HepG2 (cell line): ENCODE data around the gene GPS2. TPM values are rescaled to one million over a fixed set of nuclear protein-coding genes. Genes with fewer than 3 reads are reported as not detected.

Experiments used
- KAT2B ChIP-seq: fragments of 150-350 bp; IDR thresholded peaks from 2 replicates; pipeline ENCODE4 v1.6.1; 2014; ENCODE audit warnings: low read depth, low read length, borderline replicate concordance
- KLF13 ChIP-seq: sonication (generic); formaldehyde crosslinking; IDR thresholded peaks from 2 replicates; pipeline ENCODE4 v1.4.0; 2020; ENCODE audit warnings: mild to moderate bottlenecking, missing genetic modification reagents
- SP140L ChIP-seq: sonication (generic); formaldehyde crosslinking; IDR thresholded peaks from 2 replicates; pipeline ENCODE4 v1.4.0; 2020; ENCODE audit warnings: missing genetic modification reagents, borderline replicate concordance
- STAT5B ChIP-seq: sonication (generic); formaldehyde crosslinking; IDR thresholded peaks from 2 replicates; pipeline ENCODE4 v1.4.0; 2020; ENCODE audit warnings: missing genetic modification reagents
- TGIF2 ChIP-seq: IDR thresholded peaks from 2 replicates; pipeline ENCODE4 v1.6.1; 2016; ENCODE audit warnings: control low read depth, missing compliant biosample characterization
- ZBED4 ChIP-seq: sonication (generic); formaldehyde crosslinking; IDR thresholded peaks from 2 replicates; pipeline ENCODE4 v1.4.0; 2020; ENCODE audit warnings: missing genetic modification reagents, borderline replicate concordance
- ZFAT ChIP-seq: sonication (generic); formaldehyde crosslinking; conservative IDR thresholded peaks from 2 replicates; pipeline ENCODE4 v1.8.1; 2023; ENCODE audit warnings: missing genetic modification reagents, inconsistent platforms
- ZNF354B ChIP-seq: sonication (generic); formaldehyde crosslinking; IDR thresholded peaks from 2 replicates; pipeline ENCODE4 v1.8.0; 2022; ENCODE audit warnings: mild to moderate bottlenecking, missing genetic modification reagents
- ZNF510 ChIP-seq: sonication (generic); formaldehyde crosslinking; IDR thresholded peaks from 2 replicates; pipeline ENCODE4 v1.4.0; 2020; ENCODE audit warnings: low read depth, mild to moderate bottlenecking, missing genetic modification reagents
- ZNF512B ChIP-seq: sonication (generic); formaldehyde crosslinking; IDR thresholded peaks from 2 replicates; pipeline ENCODE4 v1.5.1; 2020; ENCODE audit warnings: missing genetic modification reagents, mild to moderate bottlenecking, borderline replicate concordance
- ZNF589 ChIP-seq: sonication (generic); formaldehyde crosslinking; conservative IDR thresholded peaks from 2 replicates; pipeline ENCODE4 v1.8.0; 2022; ENCODE audit warnings: mild to moderate bottlenecking, moderate library complexity, missing genetic modification reagents
- ZNF607 ChIP-seq: sonication (generic); formaldehyde crosslinking; IDR thresholded peaks from 2 replicates; pipeline ENCODE4 v1.5.1; 2020; ENCODE audit warnings: missing genetic modification reagents, mild to moderate bottlenecking, borderline replicate concordance
- polyA plus RNA-seq, 8 experiments: library from polyadenylated mRNA; depleted of rRNA in 3 of 8; stranded (reverse) in 7 of 8; unstranded in 1 of 8; fragments of >200 nt; fragmentation: Illumina TruSeq in 4 of 8; extraction: Trizol in 4 of 8; gene quantifications; 2 replicates each; pipeline versions ENCODE4 v1.2.1 to v1.2.3, GENCODE V29; 2011 to 2016; ENCODE audit warnings: low read depth in 4 of 8, missing spikeins in 1 of 8, mixed read lengths in 1 of 8; ENCODE audit not compliant: insufficient read depth in 1 of 8
- total RNA-seq, 5 experiments: library from RNA; depleted of rRNA; stranded (reverse); fragments of >200 nt; fragmentation: Illumina TruSeq; extraction: Trizol; gene quantifications; 2 replicates each; pipeline ENCODE4 v1.2.3, GENCODE V29; 2016; ENCODE audit warnings: low read depth in 1 of 5
- TF ChIP-seq, protein P1 (sequence below): sonication (generic); formaldehyde crosslinking; IDR thresholded peaks from 2 replicates; pipeline ENCODE4 v1.8.0; 2022; ENCODE audit warnings: missing genetic modification reagents, mild to moderate bottlenecking, inconsistent platforms, borderline replicate concordance
- TF ChIP-seq, protein P2 (sequence below): sonication (generic); formaldehyde crosslinking; IDR thresholded peaks from 2 replicates; pipeline ENCODE4 v1.5.0; 2020; ENCODE audit warnings: mild to moderate bottlenecking, missing genetic modification reagents, borderline replicate concordance
- TF ChIP-seq, protein P3 (sequence below): sonication (generic); formaldehyde crosslinking; IDR thresholded peaks from 2 replicates; pipeline ENCODE4 v1.4.0; 2020; ENCODE audit warnings: missing genetic modification reagents, borderline replicate concordance

The GPS2 gene
- total and polyA plus RNA-seq, 2 of the 13 experiments (the other 11 are each of a cell fraction or from before 2014, with no cell fraction given), result 58.0 to 59.4 TPM

- TF ChIP-seq ZBED4 (no peak), ZNF354B (CRISPR knock-in tag) (no peak), ZNF607 (CRISPR knock-in tag) (no peak), ZNF510 (no peak), KAT2B (no peak), ZNF589 (CRISPR knock-in tag) (no peak), TGIF2 (CRISPR knock-in tag) (peak; percentile 78), ZNF512B (CRISPR knock-in tag) (no peak), STAT5B (CRISPR knock-in tag) (no peak), KLF13 (CRISPR knock-in tag) (no peak), SP140L (no peak), ZFAT (CRISPR knock-in tag) (no peak)
- TF ChIP-seq, protein P1, sequence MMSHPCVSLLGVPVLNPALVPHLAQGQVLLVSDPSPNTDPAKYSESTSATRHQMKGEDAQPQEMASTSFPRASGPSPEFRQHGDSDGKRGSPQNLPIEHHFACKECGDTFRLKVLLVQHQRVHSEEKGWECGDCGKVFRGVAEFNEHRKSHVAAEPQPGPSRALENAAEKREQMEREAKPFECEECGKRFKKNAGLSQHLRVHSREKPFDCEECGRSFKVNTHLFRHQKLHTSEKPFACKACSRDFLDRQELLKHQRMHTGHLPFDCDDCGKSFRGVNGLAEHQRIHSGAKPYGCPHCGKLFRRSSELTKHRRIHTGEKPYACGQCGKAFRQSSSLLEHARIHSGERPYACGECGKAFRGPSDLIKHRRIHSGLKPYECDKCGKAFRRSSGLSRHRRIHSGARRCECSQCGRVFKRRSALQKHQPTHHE (CRISPR knock-in tag), result no peak
- TF ChIP-seq, protein P2, sequence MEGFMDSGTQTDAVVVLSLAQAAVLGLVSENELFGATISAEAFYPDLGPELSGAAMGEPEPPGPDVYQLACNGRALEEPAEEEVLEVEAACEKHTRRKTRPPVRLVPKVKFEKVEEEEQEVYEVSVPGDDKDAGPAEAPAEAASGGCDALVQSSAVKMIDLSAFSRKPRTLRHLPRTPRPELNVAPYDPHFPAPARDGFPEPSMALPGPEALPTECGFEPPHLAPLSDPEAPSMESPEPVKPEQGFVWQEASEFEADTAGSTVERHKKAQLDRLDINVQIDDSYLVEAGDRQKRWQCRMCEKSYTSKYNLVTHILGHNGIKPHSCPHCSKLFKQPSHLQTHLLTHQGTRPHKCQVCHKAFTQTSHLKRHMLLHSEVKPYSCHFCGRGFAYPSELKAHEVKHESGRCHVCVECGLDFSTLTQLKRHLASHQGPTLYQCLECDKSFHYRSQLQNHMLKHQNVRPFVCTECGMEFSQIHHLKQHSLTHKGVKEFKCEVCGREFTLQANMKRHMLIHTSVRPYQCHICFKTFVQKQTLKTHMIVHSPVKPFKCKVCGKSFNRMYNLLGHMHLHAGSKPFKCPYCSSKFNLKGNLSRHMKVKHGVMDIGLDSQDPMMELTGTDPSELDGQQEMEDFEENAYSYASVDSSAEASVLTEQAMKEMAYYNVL, result no peak
- TF ChIP-seq, protein P3, sequence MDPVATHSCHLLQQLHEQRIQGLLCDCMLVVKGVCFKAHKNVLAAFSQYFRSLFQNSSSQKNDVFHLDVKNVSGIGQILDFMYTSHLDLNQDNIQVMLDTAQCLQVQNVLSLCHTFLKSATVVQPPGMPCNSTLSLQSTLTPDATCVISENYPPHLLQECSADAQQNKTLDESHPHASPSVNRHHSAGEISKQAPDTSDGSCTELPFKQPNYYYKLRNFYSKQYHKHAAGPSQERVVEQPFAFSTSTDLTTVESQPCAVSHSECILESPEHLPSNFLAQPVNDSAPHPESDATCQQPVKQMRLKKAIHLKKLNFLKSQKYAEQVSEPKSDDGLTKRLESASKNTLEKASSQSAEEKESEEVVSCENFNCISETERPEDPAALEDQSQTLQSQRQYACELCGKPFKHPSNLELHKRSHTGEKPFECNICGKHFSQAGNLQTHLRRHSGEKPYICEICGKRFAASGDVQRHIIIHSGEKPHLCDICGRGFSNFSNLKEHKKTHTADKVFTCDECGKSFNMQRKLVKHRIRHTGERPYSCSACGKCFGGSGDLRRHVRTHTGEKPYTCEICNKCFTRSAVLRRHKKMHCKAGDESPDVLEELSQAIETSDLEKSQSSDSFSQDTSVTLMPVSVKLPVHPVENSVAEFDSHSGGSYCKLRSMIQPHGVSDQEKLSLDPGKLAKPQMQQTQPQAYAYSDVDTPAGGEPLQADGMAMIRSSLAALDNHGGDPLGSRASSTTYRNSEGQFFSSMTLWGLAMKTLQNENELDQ (CRISPR knock-in tag), result no peak
Observed at GRCh38 chr17:7307686-7308624, 7.2 kb downstream of the GPS2 start (continued).
